ENCODE results near the gene ACSM6. TPM values are rescaled to one million over a fixed set of nuclear protein-coding genes. Genes with fewer than 3 reads are reported as not detected.

ACSM6 gene
- total and polyA plus RNA-seq, 2 donors = 0.96 to 5.1 TPM

Other genes with a start within 250 kb of the ACSM6 start
- gene CYP2C8, start 124.7 kb upstream of the ACSM6 start, total RNA-seq = 0.71 TPM
- 1.9 TPM for gene CYP2C8, start 124.7 kb upstream of the ACSM6 start, polyA plus RNA-seq
- gene PDLIM1, start 96.8 kb downstream of the ACSM6 start, total RNA-seq = 18.2 TPM
- 316 TPM for gene PDLIM1, start 96.8 kb downstream of the ACSM6 start, polyA plus RNA-seq

Data from thymus (tissue), 2 donors.